GM19463 (cell line): ENCODE data around the gene PODXL2.

Experiments
- ATAC-seq: cut with Tn5 transposase; IDR thresholded peaks from one replicate; pipeline ENCODE4 v1.9.1; 2021; ENCODE audit warnings: mild to moderate bottlenecking, moderate library complexity; ENCODE audit not compliant: unreplicated experiment

PODXL2 gene

GRCh38 chr3:127628788-127629466, at the start of gene PODXL2:
TSS of gene PODXL2 (plus strand) at chr3:127629185. CDS start at chr3:127629220, 35 bp downstream.
- ATAC-seq, result no peak

- ATAC-seq, result no peak
Observed at GRCh38 chr3:127580327-127581060, 48.5 kb upstream of the PODXL2 start.

- ATAC-seq, result no peak
Observed at GRCh38 chr3:127584734-127585133, 44.3 kb upstream of the PODXL2 start.

- no peak for ATAC-seq
Observed at GRCh38 chr3:127585163-127585812, 43.7 kb upstream of the PODXL2 start.

- ATAC-seq, result no peak
Observed at GRCh38 chr3:127585813-127586413, 43.1 kb upstream of the PODXL2 start.

GRCh38 chr3:127587876-127588275, 41.1 kb upstream of the PODXL2 start:
- no peak for ATAC-seq

GRCh38 chr3:127588806-127589577, 40.0 kb upstream of the PODXL2 start:
- no peak for ATAC-seq

- ATAC-seq, result no peak
Observed at GRCh38 chr3:127589600-127590281, 39.2 kb upstream of the PODXL2 start.

GRCh38 chr3:127590282-127590592, 38.7 kb upstream of the PODXL2 start:
- peak; percentile 27 for ATAC-seq

- ATAC-seq, result peak; percentile 66
Observed at GRCh38 chr3:127590593-127591465, 38.2 kb upstream of the PODXL2 start, which contains the start of gene TPRA1. TSS of gene TPRA1 (minus strand) at chr3:127590733. CDS start at chr3:127580146, 10,587 bp downstream.

- ATAC-seq, result no peak
Observed at GRCh38 chr3:127593178-127593577, 35.8 kb upstream of the PODXL2 start.

GRCh38 chr3:127595303-127595702, 33.7 kb upstream of the PODXL2 start:
- ATAC-seq, result no peak

GRCh38 chr3:127597020-127597771, 31.8 kb upstream of the PODXL2 start:
- no peak for ATAC-seq

- no peak for ATAC-seq
Observed at GRCh38 chr3:127598841-127599570, 30.0 kb upstream of the PODXL2 start.

GRCh38 chr3:127600749-127601456, 28.1 kb upstream of the PODXL2 start:
- no peak for ATAC-seq

GRCh38 chr3:127604035-127604434, 24.9 kb upstream of the PODXL2 start:
- peak; percentile 86 for ATAC-seq

GRCh38 chr3:127604546-127605165, 24.3 kb upstream of the PODXL2 start:
- ATAC-seq, result no peak
